Adrenal gland (tissue), 5 donors: ENCODE data around the gene CFAP90.

Source experiments
- CTCF ChIP-seq, 6 experiments: fragments of 450-650 bp in 4 of 6; fragments of 200-600 bp in 2 of 6; sonication (generic) in 1 of 6; IDR thresholded peaks; 1 replicate in 5 of 6; 2 replicates in 1 of 6; pipeline versions ENCODE4 v1.5.1 to v1.8.0; 2016 to 2021; ENCODE audit warnings: antibody characterized with exemption in 6 of 6, mild to moderate bottlenecking in 2 of 6, moderate library complexity in 1 of 6
- POLR2A ChIP-seq, 2 donors: fragments of 450-650 bp; IDR thresholded peaks; one replicate each; pipeline ENCODE4 v1.6.1; 2017; ENCODE audit warnings: antibody characterized with exemption in 2 of 2, mild to moderate bottlenecking in 2 of 2, moderate library complexity in 1 of 2
- donor health status: DM: no; HTN: no; CAD: no.

GRCh38 chr5:7868773-7869473, 18.0 kb upstream of the CFAP90 start, which contains the start of the genes FASTKD3 and MTRR:
- TF ChIP-seq CTCF (IDR thresholded peaks at IDR 0.05) (no peak), POLR2A (IDR thresholded peaks at IDR 0.05) (peak; percentile 74 to 91)
